ENCODE results near the gene DAO. TPM values are rescaled to one million over a fixed set of nuclear protein-coding genes. Genes with fewer than 3 reads are reported as not detected.

The DAO gene
- polyA plus RNA-seq, 1 experiment: not detected

DNA sequence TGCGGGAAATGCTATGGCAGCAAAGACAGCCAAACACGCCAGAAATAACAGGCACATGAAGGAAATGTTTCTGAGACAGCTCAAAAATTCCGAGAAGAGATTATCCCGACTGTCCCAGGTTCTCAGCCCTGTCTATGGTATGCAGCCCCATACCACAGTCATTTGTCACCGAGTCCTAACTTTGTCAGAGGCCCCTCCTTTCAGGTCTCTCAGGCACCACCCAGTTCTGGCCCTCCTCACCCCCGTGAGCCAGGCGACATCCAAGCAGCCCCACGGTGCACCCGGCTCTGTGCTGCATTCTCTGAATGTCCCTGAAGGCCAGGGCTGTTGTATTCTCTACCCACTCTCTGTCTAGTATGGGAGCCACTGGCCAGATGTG is 46.5 kb upstream of the DAO start:
- TF ChIP-seq, protein P1, sequence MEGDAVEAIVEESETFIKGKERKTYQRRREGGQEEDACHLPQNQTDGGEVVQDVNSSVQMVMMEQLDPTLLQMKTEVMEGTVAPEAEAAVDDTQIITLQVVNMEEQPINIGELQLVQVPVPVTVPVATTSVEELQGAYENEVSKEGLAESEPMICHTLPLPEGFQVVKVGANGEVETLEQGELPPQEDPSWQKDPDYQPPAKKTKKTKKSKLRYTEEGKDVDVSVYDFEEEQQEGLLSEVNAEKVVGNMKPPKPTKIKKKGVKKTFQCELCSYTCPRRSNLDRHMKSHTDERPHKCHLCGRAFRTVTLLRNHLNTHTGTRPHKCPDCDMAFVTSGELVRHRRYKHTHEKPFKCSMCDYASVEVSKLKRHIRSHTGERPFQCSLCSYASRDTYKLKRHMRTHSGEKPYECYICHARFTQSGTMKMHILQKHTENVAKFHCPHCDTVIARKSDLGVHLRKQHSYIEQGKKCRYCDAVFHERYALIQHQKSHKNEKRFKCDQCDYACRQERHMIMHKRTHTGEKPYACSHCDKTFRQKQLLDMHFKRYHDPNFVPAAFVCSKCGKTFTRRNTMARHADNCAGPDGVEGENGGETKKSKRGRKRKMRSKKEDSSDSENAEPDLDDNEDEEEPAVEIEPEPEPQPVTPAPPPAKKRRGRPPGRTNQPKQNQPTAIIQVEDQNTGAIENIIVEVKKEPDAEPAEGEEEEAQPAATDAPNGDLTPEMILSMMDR (IDR thresholded peaks at IDR 0.05; ENCODE audit: insufficient read depth, low read depth, low read length): no peak
- Histone ChIP-seq H3K36me3 (ENCODE audit: control insufficient read depth, insufficient read depth, low read length) (peaks cover 18% of the 10 kb centered on the region), H3K4me3 (ENCODE audit: low read depth, low read length) (0 out of 2 replicates have a peak overlapping the region, but pooled peaks have one; percentile 3), H3K27me3 (ENCODE audit: control insufficient read depth, insufficient read depth, low read length) (no peaks in the 10 kb centered on the region)
- ChIA-PET CTCF (interaction anchor here (1.0 to 3.0 kb wide), 6 partner anchors 10 to 269 kb away, joined by 3 to 16 read pairs (median 4); no protein-coding TSS in a partner anchor), POLR2A (interaction anchor here (0.8 kb wide), 1 partner anchor 17 kb away, joined by 4 read pairs; no protein-coding TSS in a partner anchor)
- DNase-seq (ENCODE audit: low read depth): peak; percentile 86

DNA sequence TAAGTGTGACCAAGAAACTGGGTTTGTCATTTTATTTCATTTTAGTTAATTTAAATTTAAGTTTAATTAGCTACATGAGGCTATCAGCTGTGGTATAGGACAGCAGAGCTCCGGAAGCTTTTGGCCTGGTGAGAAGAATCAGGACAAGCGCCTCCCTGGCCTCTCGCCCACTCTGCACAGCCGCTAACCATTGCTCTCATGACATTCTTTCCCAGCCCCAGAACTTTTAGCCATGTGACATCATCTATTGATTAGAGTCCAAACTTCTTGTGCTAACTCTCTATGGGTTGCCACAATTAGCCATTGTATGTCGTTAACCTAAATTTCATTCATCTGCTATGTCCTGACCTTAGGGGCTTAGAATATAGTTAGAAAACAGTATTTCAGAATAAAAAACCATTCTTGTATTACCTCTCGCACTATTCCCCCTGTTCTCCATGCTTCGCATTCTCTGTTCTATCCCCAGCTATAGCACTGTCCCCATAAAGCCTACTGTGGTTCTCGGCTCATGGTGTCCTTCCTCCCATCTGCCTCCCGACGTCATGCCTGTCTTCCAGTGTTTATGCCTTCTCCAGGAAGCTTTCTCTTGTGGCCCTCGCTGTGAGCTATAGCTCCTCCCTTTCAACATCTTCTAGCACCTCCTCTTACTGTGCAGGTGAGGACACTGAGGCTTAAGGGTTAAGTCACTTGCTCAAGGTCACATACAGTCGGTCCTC is 46.0 kb upstream of the DAO start:
- H3K36me3 ChIP-seq (ENCODE audit: control insufficient read depth, insufficient read depth, low read length): peaks cover 14% of the 10 kb centered on the region

DNA sequence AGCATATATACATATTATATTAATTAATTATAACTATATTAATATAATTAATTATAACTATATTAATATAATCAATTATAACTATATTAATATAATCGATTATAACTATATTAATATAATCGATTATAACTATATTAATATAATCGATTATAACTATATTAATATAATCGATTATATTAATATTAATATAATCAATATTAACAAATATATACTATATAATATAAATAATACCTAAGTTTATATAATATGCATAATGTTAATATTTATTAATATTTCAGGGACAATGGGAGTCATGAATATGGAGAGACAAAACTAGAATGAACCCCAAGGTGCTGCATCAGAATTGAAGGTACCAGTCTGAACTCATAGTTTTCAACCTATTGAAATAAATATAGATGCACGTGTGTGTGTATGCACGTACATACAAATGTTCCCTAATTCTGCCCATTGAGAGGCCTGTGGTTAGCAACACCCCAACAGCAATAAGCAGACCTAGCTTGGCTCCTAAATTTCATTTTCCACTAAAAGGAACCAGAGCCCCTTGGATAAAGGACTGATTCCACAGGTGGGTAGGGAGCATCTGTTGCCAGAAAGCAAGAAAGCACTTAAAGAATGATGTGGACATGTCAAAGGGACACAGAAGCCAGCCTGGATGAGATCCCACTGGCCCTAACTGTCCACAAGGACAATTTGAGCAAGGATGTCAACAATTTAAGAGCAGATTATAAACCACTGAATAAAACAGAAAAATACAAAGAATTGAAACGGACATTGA is 43.8 kb upstream of the DAO start:
- CTCF ChIA-PET: interaction anchor here (0.7 kb wide), 1 partner anchor 10 kb away, joined by 3 read pairs; no protein-coding TSS in a partner anchor

More for the DNA sequence above, 46.0 kb upstream of the DAO start:
- POLR2A ChIA-PET: no interaction called here
- DNase-seq (ENCODE audit: low read depth): peak; percentile 62
- H3K27me3 ChIP-seq (ENCODE audit: control insufficient read depth, insufficient read depth, low read length): no peaks in the 10 kb centered on the region
- CTCF ChIA-PET: interaction anchor here (1.0 to 3.0 kb wide), 6 partner anchors 10 to 269 kb away, joined by 3 to 16 read pairs (median 4); no protein-coding TSS in a partner anchor
- TF ChIP-seq, protein P1 (IDR thresholded peaks at IDR 0.05; ENCODE audit: insufficient read depth, low read depth, low read length): no peak
- H3K4me3 ChIP-seq (ENCODE audit: low read depth, low read length): no peak overlapping the region

DNA sequence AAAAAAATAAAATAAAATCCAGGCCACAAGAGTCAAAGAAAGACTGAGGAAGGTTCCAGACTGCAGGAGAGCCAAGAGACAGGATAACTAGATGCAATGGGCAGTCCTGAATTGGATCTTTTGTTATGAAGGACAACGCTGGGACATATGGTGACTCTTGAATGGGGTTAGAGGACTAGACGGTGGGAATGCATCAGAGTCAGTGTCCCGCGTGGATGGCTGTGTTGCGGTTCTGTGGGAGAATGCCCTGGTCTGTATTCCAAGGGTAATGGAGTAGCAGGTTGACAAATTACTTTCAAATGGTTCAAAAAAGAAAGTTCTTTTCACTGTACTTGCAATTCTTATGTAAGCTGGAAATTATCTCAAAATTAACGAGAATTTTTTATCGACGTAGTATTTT is 42.7 kb upstream of the DAO start:
- CTCF ChIA-PET: interaction anchor here (1.0 to 3.0 kb wide), 2 partner anchors 16 to 34 kb away, joined by 3 to 20 read pairs; no protein-coding TSS in a partner anchor
- H3K4me3 ChIP-seq (ENCODE audit: low read depth, low read length): no peak overlapping the region
- DNase-seq (ENCODE audit: low read depth): no peak
- POLR2A ChIA-PET: no interaction called here
- TF ChIP-seq, protein P1 (IDR thresholded peaks at IDR 0.05; ENCODE audit: insufficient read depth, low read depth, low read length): no peak
- no peaks in the 10 kb centered on the region for H3K27me3 ChIP-seq (ENCODE audit: control insufficient read depth, insufficient read depth, low read length)
- peaks cover 9% of the 10 kb centered on the region for H3K36me3 ChIP-seq (ENCODE audit: control insufficient read depth, insufficient read depth, low read length)

More for the DNA sequence above, 43.8 kb upstream of the DAO start:
- TF ChIP-seq, protein P1 (IDR thresholded peaks at IDR 0.05; ENCODE audit: insufficient read depth, low read depth, low read length): no peak
- POLR2A ChIA-PET: no interaction called here
- no peak for DNase-seq (ENCODE audit: low read depth)
- no peaks in the 10 kb centered on the region for H3K27me3 ChIP-seq (ENCODE audit: control insufficient read depth, insufficient read depth, low read length)
- H3K4me3 ChIP-seq (ENCODE audit: low read depth, low read length): no peak overlapping the region
- peaks cover 11% of the 10 kb centered on the region for H3K36me3 ChIP-seq (ENCODE audit: control insufficient read depth, insufficient read depth, low read length)

DNA sequence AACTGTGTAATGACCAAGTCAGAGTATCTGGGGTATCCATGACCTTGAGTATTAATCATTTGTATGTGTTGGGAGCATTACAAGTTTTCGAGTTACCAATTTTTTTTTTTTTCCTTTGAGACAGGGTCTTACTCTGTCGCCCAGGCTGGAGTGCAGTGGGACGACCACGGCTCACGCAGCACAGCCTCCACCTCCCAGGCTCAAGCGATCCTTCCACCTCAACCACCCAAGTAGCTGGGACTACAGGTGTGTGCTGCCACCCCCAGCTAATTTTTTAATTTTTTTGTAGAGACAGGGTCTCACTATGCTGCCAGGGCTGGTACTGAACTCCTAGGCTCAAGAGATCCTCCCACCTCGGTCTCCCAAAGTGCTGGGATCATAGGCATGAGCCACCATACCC is 42.2 kb upstream of the DAO start:
- CTCF ChIA-PET: interaction anchor here (1.0 to 3.0 kb wide), 4 partner anchors 14 to 113 kb away, joined by 3 to 20 read pairs (median 4); no protein-coding TSS in a partner anchor

More for the DNA sequence above, 42.2 kb upstream of the DAO start:
- TF ChIP-seq, protein P1 (IDR thresholded peaks at IDR 0.05; ENCODE audit: insufficient read depth, low read depth, low read length): no peak
- Histone ChIP-seq H3K36me3 (ENCODE audit: control insufficient read depth, insufficient read depth, low read length) (peaks cover 8% of the 10 kb centered on the region), H3K27me3 (ENCODE audit: control insufficient read depth, insufficient read depth, low read length) (no peaks in the 10 kb centered on the region), H3K4me3 (ENCODE audit: low read depth, low read length) (no peak overlapping the region)
- POLR2A ChIA-PET: interaction anchor here (0.6 to 1.5 kb wide), 3 partner anchors 11 to 21 kb away, joined by 3 to 9 read pairs (median 3); no protein-coding TSS in a partner anchor
- no peak for DNase-seq (ENCODE audit: low read depth)
